GM19043 (cell line): Measurements from ENCODE around the gene DIPK1A.

Source experiments
- ATAC-seq: cut with Tn5 transposase; IDR thresholded peaks from one replicate; pipeline ENCODE4 v1.9.1; 2021; ENCODE audit warnings: low read depth; ENCODE audit not compliant: unreplicated experiment

Gene DIPK1A

GRCh38 chr1:92843429-92844352 lies 117.6 kb downstream of the DIPK1A start:
- ATAC-seq, result no peak

GRCh38 chr1:92843046-92843423 lies 118.2 kb downstream of the DIPK1A start:
- no peak for ATAC-seq

GRCh38 chr1:92842082-92843045 lies 118.9 kb downstream of the DIPK1A start:
- no peak for ATAC-seq

- no peak for ATAC-seq
Measured at GRCh38 chr1:92840600-92840999, 120.7 kb downstream of the DIPK1A start.

GRCh38 chr1:92839442-92839841 lies 121.8 kb downstream of the DIPK1A start:
- no peak for ATAC-seq

- no peak for ATAC-seq
Measured at GRCh38 chr1:92838519-92838918, 122.7 kb downstream of the DIPK1A start.

GRCh38 chr1:92837062-92837461 lies 124.2 kb downstream of the DIPK1A start:
- no peak for ATAC-seq

- ATAC-seq, result no peak
Measured at GRCh38 chr1:92834617-92835016, 126.6 kb downstream of the DIPK1A start.

GRCh38 chr1:92833840-92834239 lies 127.4 kb downstream of the DIPK1A start:
- no peak for ATAC-seq

GRCh38 chr1:92832537-92833114 lies 128.6 kb downstream of the DIPK1A start:
- no peak for ATAC-seq

- ATAC-seq, result peak; percentile 94
Measured at GRCh38 chr1:92831762-92832536, 129.3 kb downstream of the DIPK1A start, which contains the start of gene RPL5. Gene RPL5 (plus strand): TSS chr1:92832040. CDS start chr1:92832115, 75 bp downstream.

- ATAC-seq, result no peak
Measured at GRCh38 chr1:92831368-92831761, 129.9 kb downstream of the DIPK1A start.

- ATAC-seq, result no peak
Measured at GRCh38 chr1:92826792-92827191, 134.5 kb downstream of the DIPK1A start.

GRCh38 chr1:92822879-92823278 lies 138.4 kb downstream of the DIPK1A start:
- no peak for ATAC-seq

GRCh38 chr1:92820551-92820950 lies 140.7 kb downstream of the DIPK1A start:
- ATAC-seq, result no peak

GRCh38 chr1:92820024-92820423 lies 141.2 kb downstream of the DIPK1A start:
- no peak for ATAC-seq

GRCh38 chr1:92817986-92818764 lies 143.1 kb downstream of the DIPK1A start:
- ATAC-seq, result peak; percentile 66

- ATAC-seq, result no peak
Measured at GRCh38 chr1:92817137-92817697, 144.0 kb downstream of the DIPK1A start.

- no peak for ATAC-seq
Measured at GRCh38 chr1:92816732-92817131, 144.5 kb downstream of the DIPK1A start.
